ENCODE measurements around the gene CRABP1.

- TF ChIP-seq POLR2A (IDR thresholded peaks at IDR 0.05) (no peak), CTCF (IDR thresholded peaks at IDR 0.05) (no peak)
Measured at GRCh38 chr15:78353093-78353492, 12.9 kb downstream of the CRABP1 start.
